DOHH2 (cell line): ENCODE data around the gene ABCA5.

Experiments
- CTCF ChIP-seq: fragments of 200-600 bp; sonication (generic); IDR thresholded peaks from one replicate; pipeline ENCODE4 v1.5.1; 2014; ENCODE audit warnings: antibody characterized with exemption, mild to moderate bottlenecking, low read depth, low read length; ENCODE audit not compliant: poor library complexity, severe bottlenecking
- EZH2phosphoT487 ChIP-seq: fragments of 200-600 bp; sonication (generic); IDR thresholded peaks from 2 replicates; pipeline ENCODE4 v1.6.1; 2017; ENCODE audit warnings: borderline replicate concordance, mild to moderate bottlenecking, antibody characterized with exemption, low read length, moderate library complexity, mixed read lengths

DNA sequence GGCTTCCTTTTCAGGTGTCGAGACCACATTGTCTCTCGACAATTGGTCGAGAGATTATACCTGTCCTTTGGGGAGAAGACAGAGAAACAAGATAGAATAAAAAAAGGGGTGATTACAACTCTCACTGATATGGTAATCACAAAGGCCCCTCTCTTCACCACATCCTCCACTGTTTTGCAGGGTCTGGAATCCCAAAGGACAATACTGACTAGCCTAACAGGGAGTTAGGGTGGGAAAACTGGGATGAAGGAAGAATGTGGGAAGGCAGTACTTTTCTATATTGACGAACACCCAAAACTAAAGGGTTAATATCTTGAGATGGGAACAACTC is 6.1 kb downstream of the ABCA5 start:
- no peak for TF ChIP-seq CTCF
- no peak for TF ChIP-seq EZH2phosphoT487
